ENCODE data around the gene MIOX.

DNA sequence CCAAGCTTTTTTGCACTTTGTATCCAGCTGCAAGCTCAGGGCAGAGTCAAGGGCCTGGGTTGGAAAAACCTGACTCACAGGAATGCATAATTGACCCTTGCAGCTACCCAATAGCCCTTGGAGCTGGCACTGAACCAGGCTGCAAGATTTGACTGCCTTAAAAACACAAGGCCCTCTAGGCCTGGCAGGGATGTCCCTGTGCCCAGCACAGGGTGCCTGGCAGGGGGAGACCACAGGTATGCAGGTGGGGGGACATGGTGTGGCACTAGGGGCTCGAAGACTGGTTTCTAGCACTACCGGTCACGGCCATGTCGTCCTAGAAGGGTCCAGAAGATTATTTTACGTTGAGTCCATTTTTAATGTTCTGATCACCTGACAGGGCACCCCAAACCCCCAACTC, 42.0 kb upstream of the MIOX start:
- TF ChIP-seq JUN (IDR thresholded peaks at IDR 0.05; ENCODE audit: borderline replicate concordance, insufficient read depth, insufficient read length, low read depth) (no peak), POLR2A (IDR thresholded peaks at IDR 0.05; ENCODE audit: low read depth, low read length) (no peak), MYC (IDR thresholded peaks at IDR 0.05; ENCODE audit: low read depth, low read length) (no peak), GATA2 (IDR thresholded peaks at IDR 0.05; ENCODE audit: insufficient read depth, insufficient read length, low read depth, low read length) (no peak), EZH2 (IDR thresholded peaks at IDR 0.05; ENCODE audit: borderline replicate concordance, low read depth, low read length, severe bottlenecking) (no peak), POLR2AphosphoS5 (IDR thresholded peaks at IDR 0.05; ENCODE audit: insufficient read depth, low read depth, low read length) (no peak), FOS (IDR thresholded peaks at IDR 0.05; ENCODE audit: borderline replicate concordance, insufficient read depth, low read length) (no peak)
- TF ChIP-seq, protein P1, sequence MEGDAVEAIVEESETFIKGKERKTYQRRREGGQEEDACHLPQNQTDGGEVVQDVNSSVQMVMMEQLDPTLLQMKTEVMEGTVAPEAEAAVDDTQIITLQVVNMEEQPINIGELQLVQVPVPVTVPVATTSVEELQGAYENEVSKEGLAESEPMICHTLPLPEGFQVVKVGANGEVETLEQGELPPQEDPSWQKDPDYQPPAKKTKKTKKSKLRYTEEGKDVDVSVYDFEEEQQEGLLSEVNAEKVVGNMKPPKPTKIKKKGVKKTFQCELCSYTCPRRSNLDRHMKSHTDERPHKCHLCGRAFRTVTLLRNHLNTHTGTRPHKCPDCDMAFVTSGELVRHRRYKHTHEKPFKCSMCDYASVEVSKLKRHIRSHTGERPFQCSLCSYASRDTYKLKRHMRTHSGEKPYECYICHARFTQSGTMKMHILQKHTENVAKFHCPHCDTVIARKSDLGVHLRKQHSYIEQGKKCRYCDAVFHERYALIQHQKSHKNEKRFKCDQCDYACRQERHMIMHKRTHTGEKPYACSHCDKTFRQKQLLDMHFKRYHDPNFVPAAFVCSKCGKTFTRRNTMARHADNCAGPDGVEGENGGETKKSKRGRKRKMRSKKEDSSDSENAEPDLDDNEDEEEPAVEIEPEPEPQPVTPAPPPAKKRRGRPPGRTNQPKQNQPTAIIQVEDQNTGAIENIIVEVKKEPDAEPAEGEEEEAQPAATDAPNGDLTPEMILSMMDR (IDR thresholded peaks at IDR 0.05; ENCODE audit: extremely low read depth in 1 of 2, insufficient read depth in 1 of 2, low read depth in 1 of 2, low read length in 2 of 2) = no peak
- TF ChIP-seq, protein P2, sequence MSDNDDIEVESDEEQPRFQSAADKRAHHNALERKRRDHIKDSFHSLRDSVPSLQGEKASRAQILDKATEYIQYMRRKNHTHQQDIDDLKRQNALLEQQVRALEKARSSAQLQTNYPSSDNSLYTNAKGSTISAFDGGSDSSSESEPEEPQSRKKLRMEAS (IDR thresholded peaks at IDR 0.05; ENCODE audit: insufficient read depth, insufficient read length) = no peak
